CD4-positive, alpha-beta T cell treated with Interleukin-17A for 4 hours (primary cell): Measurements from ENCODE around the gene SACS.
A peak's percentile ranks its signal among the peaks of the same experiment; 100 is the strongest.
"Not testable (repeated sequence)": the region's sequence is repeated elsewhere in the genome, so short reads cannot be mapped to it uniquely, and the experiment has no call there.

ENCODE experiments used
- DNase-seq: peaks from one replicate; pipeline ENCODE4 v3.0.0-alpha.2; 2020; ENCODE audit warnings: mixed read lengths

Gene SACS

GRCh38 chr13:23350009-23350408 lies 83.5 kb downstream of the SACS start:
- no peak for DNase-seq

GRCh38 chr13:23349161-23349897 lies 84.2 kb downstream of the SACS start:
- DNase-seq, result no peak

- DNase-seq, result no peak
These were observed 85.0 kb downstream of the SACS start for GRCh38 chr13:23348262-23349127.

GRCh38 chr13:23347601-23348000 lies 85.9 kb downstream of the SACS start:
- DNase-seq, result no peak

- DNase-seq, result no peak
These were observed 88.4 kb downstream of the SACS start for GRCh38 chr13:23344931-23345595.

GRCh38 chr13:23339225-23339624 lies 94.3 kb downstream of the SACS start:
- DNase-seq, result no peak

GRCh38 chr13:23330356-23330755 lies 103.1 kb downstream of the SACS start:
- DNase-seq, result no peak

- DNase-seq, result no peak
These were observed 108.3 kb downstream of the SACS start for GRCh38 chr13:23325191-23325590.

GRCh38 chr13:23323946-23324709 lies 109.4 kb downstream of the SACS start:
- DNase-seq, result no peak

GRCh38 chr13:23322353-23323336 lies 110.9 kb downstream of the SACS start:
- DNase-seq, result no peak

- peak; percentile 5 for DNase-seq
These were observed 111.8 kb downstream of the SACS start for GRCh38 chr13:23321535-23322241.

GRCh38 chr13:23320926-23321534 lies 112.5 kb downstream of the SACS start:
- no peak for DNase-seq

GRCh38 chr13:23319883-23320224 lies 113.6 kb downstream of the SACS start:
- no peak for DNase-seq

- DNase-seq, result not testable (repeated sequence)
These were observed 118.7 kb downstream of the SACS start for GRCh38 chr13:23314837-23315236.

GRCh38 chr13:23292586-23292985 lies 140.9 kb downstream of the SACS start:
- DNase-seq, result no peak

GRCh38 chr13:23289917-23290357 lies 143.6 kb downstream of the SACS start:
- DNase-seq, result no peak

- no peak for DNase-seq
These were observed 144.5 kb downstream of the SACS start for GRCh38 chr13:23288995-23289394.

- no peak for DNase-seq
These were observed 144.9 kb downstream of the SACS start for GRCh38 chr13:23288564-23288963.

GRCh38 chr13:23279321-23279720 lies 154.2 kb downstream of the SACS start:
- no peak for DNase-seq
